HepG2 (cell line): ENCODE measurements around the gene NME8. TPM values are rescaled to one million over a fixed set of nuclear protein-coding genes. Genes with fewer than 3 reads are reported as not detected.

Experiments
- GABPA ChIP-seq, 2 experiments: IDR thresholded peaks; 2 replicates each; pipeline ENCODE4 v1.6.1; 2011 to 2016; ENCODE audit warnings: low read depth in 2 of 2, low read length in 1 of 2, missing biosample characterization in 1 of 2, missing genetic modification characterization in 1 of 2
- NFKB2 ChIP-seq: sonication (generic); formaldehyde crosslinking; IDR thresholded peaks from 2 replicates; pipeline ENCODE4 v1.4.0; 2020; ENCODE audit warnings: missing genetic modification reagents, borderline replicate concordance
- RBM22 ChIP-seq: fragments of 200-400 bp; formaldehyde crosslinking; optimal IDR thresholded peaks from 2 replicates; pipeline ENCODE3; 2017; ENCODE audit warnings: mild to moderate bottlenecking, low read length, moderate library complexity
- SALL2 ChIP-seq: sonication (generic); formaldehyde crosslinking; IDR thresholded peaks from 2 replicates; pipeline ENCODE4 v1.8.1; 2023; ENCODE audit warnings: mild to moderate bottlenecking, missing genetic modification reagents, inconsistent platforms
- SP140L ChIP-seq: sonication (generic); formaldehyde crosslinking; IDR thresholded peaks from 2 replicates; pipeline ENCODE4 v1.4.0; 2020; ENCODE audit warnings: missing genetic modification reagents, borderline replicate concordance
- TOE1 ChIP-seq: sonication (generic); formaldehyde crosslinking; IDR thresholded peaks from 2 replicates; pipeline ENCODE4 v1.4.0; 2020; ENCODE audit warnings: mild to moderate bottlenecking, missing genetic modification reagents
- ZBTB7B ChIP-seq: sonication (generic); formaldehyde crosslinking; IDR thresholded peaks from 2 replicates; pipeline ENCODE4 v1.4.0; 2020; ENCODE audit warnings: missing genetic modification reagents
- ZNF251 ChIP-seq: sonication (generic); formaldehyde crosslinking; IDR thresholded peaks from 2 replicates; pipeline ENCODE4 v1.9.0; 2021; ENCODE audit warnings: mild to moderate bottlenecking, missing genetic modification reagents
- ZNF543 ChIP-seq: sonication (generic); formaldehyde crosslinking; IDR thresholded peaks from 2 replicates; pipeline ENCODE4 v1.4.0; 2020; ENCODE audit warnings: mild to moderate bottlenecking, missing genetic modification reagents
- polyA plus RNA-seq, 8 experiments: library from polyadenylated mRNA; depleted of rRNA in 3 of 8; stranded (reverse) in 7 of 8; unstranded in 1 of 8; fragments of >200 nt; fragmentation: Illumina TruSeq in 4 of 8; extraction: Trizol in 4 of 8; gene quantifications; 2 replicates each; pipeline versions ENCODE4 v1.2.1 to v1.2.3, GENCODE V29; 2011 to 2016; ENCODE audit warnings: low read depth in 4 of 8, missing spikeins in 1 of 8, mixed read lengths in 1 of 8; ENCODE audit not compliant: insufficient read depth in 1 of 8
- total RNA-seq, 5 experiments: library from RNA; depleted of rRNA; stranded (reverse); fragments of >200 nt; fragmentation: Illumina TruSeq; extraction: Trizol; gene quantifications; 2 replicates each; pipeline ENCODE4 v1.2.3, GENCODE V29; 2016; ENCODE audit warnings: low read depth in 1 of 5
- TF ChIP-seq, protein P1 (sequence below): IDR thresholded peaks from 2 replicates; pipeline ENCODE4 v1.6.1; 2012; ENCODE audit warnings: inconsistent platforms
- TF ChIP-seq, protein P2 (sequence below): sonication (generic); formaldehyde crosslinking; IDR thresholded peaks from 2 replicates; pipeline ENCODE4 v1.4.0; 2020; ENCODE audit warnings: mild to moderate bottlenecking, missing genetic modification reagents
- TF ChIP-seq, protein P3 (sequence below): IDR thresholded peaks from 2 replicates; pipeline ENCODE4 v1.6.1; 2016; ENCODE audit warnings: low read depth, borderline replicate concordance
- TF ChIP-seq, protein P4 (sequence below): sonication (generic); formaldehyde crosslinking; IDR thresholded peaks from 2 replicates; pipeline ENCODE4 v1.4.0; 2020; ENCODE audit warnings: missing genetic modification reagents; ENCODE audit errors: not compliant biosample characterization
- TF ChIP-seq, protein P5 (sequence below): sonication (generic); formaldehyde crosslinking; IDR thresholded peaks from 2 replicates; pipeline ENCODE4 v1.8.0; 2022; ENCODE audit warnings: missing genetic modification reagents, low read depth, mild to moderate bottlenecking, borderline replicate concordance
- TF ChIP-seq, protein P6 (sequence below): sonication (generic); formaldehyde crosslinking; IDR thresholded peaks from 2 replicates; pipeline ENCODE4 v1.4.0; 2020; ENCODE audit warnings: mild to moderate bottlenecking, missing genetic modification reagents
- TF ChIP-seq, protein P7 (sequence below): sonication (generic); formaldehyde crosslinking; IDR thresholded peaks from 2 replicates; pipeline ENCODE4 v1.4.0; 2020; ENCODE audit warnings: missing genetic modification reagents

NME8 gene
- total and polyA plus RNA-seq, 2 of the 13 experiments (the other 11 are each of a cell fraction or from before 2014, with no cell fraction given), result not detected

DNA sequence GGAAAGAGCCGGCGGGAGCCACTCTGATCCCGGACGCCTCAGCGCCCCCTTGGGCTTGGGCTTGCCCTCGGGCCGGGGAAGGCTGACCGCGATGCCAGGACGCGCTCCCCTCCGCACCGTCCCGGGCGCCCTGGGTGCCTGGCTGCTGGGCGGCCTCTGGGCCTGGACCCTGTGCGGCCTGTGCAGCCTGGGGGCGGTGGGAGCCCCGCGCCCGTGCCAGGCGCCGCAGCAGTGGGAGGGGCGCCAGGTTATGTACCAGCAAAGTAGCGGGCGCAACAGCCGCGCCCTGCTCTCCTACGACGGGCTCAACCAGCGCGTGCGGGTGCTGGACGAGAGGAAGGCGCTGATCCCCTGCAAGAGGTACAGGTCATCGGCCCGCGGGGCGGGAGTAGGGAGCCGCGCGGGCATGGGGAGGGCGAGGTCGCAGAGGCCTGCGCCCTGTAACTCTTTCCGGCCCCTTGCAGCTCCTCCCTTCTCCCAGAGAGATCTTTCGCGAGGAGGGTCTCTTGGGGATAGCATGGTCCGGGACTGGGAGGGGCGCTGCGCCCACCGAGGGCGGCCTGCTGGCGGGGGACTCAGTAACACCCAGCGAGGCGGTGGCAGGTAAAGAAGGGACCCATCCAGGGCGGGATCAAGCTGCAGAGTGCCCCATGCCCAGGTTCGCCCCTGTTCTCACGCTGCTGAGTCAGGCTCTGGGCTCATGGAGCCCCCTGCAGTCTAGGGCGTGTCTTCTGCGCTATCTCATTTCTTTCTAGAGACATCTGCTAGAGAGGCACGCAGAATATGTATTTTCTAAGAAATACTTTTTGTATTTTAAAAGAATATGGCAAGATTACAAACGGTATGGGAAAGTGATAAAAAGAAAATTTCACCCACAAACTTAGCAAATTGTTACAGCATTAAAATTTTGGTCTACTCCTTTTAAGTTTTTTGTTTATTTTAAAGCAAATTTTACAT lies 72.7 kb downstream of the NME8 start (continued):
- TF ChIP-seq, protein P1, sequence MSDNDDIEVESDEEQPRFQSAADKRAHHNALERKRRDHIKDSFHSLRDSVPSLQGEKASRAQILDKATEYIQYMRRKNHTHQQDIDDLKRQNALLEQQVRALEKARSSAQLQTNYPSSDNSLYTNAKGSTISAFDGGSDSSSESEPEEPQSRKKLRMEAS, result peak; percentile 71; the same call in 1 of the 2 replicates
- TF ChIP-seq, protein P2, sequence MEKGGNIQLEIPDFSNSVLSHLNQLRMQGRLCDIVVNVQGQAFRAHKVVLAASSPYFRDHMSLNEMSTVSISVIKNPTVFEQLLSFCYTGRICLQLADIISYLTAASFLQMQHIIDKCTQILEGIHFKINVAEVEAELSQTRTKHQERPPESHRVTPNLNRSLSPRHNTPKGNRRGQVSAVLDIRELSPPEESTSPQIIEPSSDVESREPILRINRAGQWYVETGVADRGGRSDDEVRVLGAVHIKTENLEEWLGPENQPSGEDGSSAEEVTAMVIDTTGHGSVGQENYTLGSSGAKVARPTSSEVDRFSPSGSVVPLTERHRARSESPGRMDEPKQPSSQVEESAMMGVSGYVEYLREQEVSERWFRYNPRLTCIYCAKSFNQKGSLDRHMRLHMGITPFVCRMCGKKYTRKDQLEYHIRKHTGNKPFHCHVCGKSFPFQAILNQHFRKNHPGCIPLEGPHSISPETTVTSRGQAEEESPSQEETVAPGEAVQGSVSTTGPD, result 0 out of 2 replicates have a peak, but pooled peaks have one; percentile 40
- no peak for TF ChIP-seq NFKB2 (CRISPR knock-in tag)
- TF ChIP-seq ZBTB7B (CRISPR knock-in tag), result peak; percentile 82
- TF ChIP-seq, protein P3, sequence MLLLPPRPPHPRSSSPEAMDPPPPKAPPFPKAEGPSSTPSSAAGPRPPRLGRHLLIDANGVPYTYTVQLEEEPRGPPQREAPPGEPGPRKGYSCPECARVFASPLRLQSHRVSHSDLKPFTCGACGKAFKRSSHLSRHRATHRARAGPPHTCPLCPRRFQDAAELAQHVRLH (CRISPR knock-in tag), result no peak
- no peak for TF ChIP-seq SP140L (CRISPR knock-in tag)
- TF ChIP-seq, protein P4, sequence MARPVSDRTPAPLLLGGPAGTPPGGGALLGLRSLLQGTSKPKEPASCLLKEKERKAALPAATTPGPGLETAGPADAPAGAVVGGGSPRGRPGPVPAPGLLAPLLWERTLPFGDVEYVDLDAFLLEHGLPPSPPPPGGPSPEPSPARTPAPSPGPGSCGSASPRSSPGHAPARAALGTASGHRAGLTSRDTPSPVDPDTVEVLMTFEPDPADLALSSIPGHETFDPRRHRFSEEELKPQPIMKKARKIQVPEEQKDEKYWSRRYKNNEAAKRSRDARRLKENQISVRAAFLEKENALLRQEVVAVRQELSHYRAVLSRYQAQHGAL (CRISPR knock-in tag), result no peak
- no peak for TF ChIP-seq RBM22
- TF ChIP-seq, protein P5, sequence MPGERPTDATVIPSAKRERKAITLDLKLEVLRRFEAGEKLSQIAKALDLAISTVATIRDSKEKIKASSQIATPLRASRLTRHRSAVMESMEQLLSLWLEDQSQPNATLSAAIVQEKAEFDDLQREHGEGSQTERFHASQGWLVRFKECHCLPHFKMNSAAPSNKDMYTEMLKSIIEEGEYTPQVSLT, result no peak
- TF ChIP-seq TOE1, result no peak
- TF ChIP-seq ZNF543 (CRISPR knock-in tag), result peak; percentile 33; the same call in 1 of the 2 replicates
- TF ChIP-seq, protein P6, sequence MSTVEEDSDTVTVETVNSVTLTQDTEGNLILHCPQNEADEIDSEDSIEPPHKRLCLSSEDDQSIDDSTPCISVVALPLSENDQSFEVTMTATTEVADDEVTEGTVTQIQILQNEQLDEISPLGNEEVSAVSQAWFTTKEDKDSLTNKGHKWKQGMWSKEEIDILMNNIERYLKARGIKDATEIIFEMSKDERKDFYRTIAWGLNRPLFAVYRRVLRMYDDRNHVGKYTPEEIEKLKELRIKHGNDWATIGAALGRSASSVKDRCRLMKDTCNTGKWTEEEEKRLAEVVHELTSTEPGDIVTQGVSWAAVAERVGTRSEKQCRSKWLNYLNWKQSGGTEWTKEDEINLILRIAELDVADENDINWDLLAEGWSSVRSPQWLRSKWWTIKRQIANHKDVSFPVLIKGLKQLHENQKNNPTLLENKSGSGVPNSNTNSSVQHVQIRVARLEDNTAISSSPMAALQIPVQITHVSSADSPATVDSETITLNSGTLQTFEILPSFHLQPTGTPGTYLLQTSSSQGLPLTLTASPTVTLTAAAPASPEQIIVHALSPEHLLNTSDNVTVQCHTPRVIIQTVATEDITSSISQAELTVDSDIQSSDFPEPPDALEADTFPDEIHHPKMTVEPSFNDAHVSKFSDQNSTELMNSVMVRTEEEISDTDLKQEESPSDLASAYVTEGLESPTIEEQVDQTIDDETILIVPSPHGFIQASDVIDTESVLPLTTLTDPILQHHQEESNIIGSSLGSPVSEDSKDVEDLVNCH (CRISPR knock-in tag), result no peak
- no peak for TF ChIP-seq GABPA (IDR thresholded peaks at IDR 0.05; ENCODE audit: low read depth, low read length)
- no peak for TF ChIP-seq GABPA (CRISPR knock-in tag; IDR thresholded peaks at IDR 0.05; ENCODE audit: low read depth)
- TF ChIP-seq, protein P7, sequence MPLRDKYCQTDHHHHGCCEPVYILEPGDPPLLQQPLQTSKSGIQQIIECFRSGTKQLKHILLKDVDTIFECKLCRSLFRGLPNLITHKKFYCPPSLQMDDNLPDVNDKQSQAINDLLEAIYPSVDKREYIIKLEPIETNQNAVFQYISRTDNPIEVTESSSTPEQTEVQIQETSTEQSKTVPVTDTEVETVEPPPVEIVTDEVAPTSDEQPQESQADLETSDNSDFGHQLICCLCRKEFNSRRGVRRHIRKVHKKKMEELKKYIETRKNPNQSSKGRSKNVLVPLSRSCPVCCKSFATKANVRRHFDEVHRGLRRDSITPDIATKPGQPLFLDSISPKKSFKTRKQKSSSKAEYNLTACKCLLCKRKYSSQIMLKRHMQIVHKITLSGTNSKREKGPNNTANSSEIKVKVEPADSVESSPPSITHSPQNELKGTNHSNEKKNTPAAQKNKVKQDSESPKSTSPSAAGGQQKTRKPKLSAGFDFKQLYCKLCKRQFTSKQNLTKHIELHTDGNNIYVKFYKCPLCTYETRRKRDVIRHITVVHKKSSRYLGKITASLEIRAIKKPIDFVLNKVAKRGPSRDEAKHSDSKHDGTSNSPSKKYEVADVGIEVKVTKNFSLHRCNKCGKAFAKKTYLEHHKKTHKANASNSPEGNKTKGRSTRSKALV (CRISPR knock-in tag), result peak; percentile 54; the same call in 1 of the 2 replicates
- TF ChIP-seq SALL2 (CRISPR knock-in tag), result peak; percentile 69; the same call in 1 of the 2 replicates
- TF ChIP-seq ZNF251 (CRISPR knock-in tag), result no peak
